Motor neuron (in vitro differentiated cells): ENCODE data around the gene PLEKHG2. TPM values are rescaled to one million over a fixed set of nuclear protein-coding genes. Genes with fewer than 3 reads are reported as not detected.
A peak's percentile ranks its signal among the peaks of the same experiment; 100 is the strongest.

Experiments
- ATAC-seq, 8 experiments: fragments of 200-7000 bp; cut with Tn5 transposase; replicated peaks in 6 of 8; 2 replicates each; pipeline ENCODE4 v1.8.0; 2021; ENCODE audit warnings: mild to moderate bottlenecking in 8 of 8, moderate library complexity in 8 of 8
- H3K27ac ChIP-seq, 2 donors: fragments of 250-450 bp; sonication (Bioruptor Pico); 2 replicates each; pipeline ENCODE4 v1.9.0; 2021; ENCODE audit warnings: antibody characterized with exemption in 2 of 2, mild to moderate bottlenecking in 2 of 2, moderate library complexity in 1 of 2
- H3K4me1 ChIP-seq, 2 donors: fragments of 250-450 bp; sonication (Bioruptor Pico); replicated peaks in 1 of 2; 2 replicates each; pipeline ENCODE4 v1.6.1; 2021; ENCODE audit warnings: antibody characterized with exemption in 2 of 2, mild to moderate bottlenecking in 2 of 2, moderate library complexity in 1 of 2
- H3K4me3 ChIP-seq, 5 donors: fragments of 250-450 bp; sonication (Bioruptor Pico); 2 replicates each; pipeline ENCODE4 v1.9.0; 2021; ENCODE audit warnings: antibody characterized with exemption in 5 of 5, mild to moderate bottlenecking in 5 of 5, moderate library complexity in 4 of 5
- WGBS, 10 experiments: fragments of 450-650 bp; shearing (Covaris generic); methylation state at CpG; one replicate each; pipeline ENCODE4 v1.0.0; 2022; 5-methylcytosine and 5-hydroxymethylcytosine counted together
- in situ Hi-C, 9 experiments: fragments of 400-800 bp; cut with MboI; loops; one replicate each; pipeline ENCODE4 v1.15.0; 2021; ENCODE audit warnings: low sequenced_read_pairs in 9 of 9, low pct_unique_long_range_greater_than_20kb in 2 of 9; ENCODE audit not compliant: unreplicated experiment in 9 of 9
- total RNA-seq, 8 experiments: library from RNA; unstranded; fragments of 300-600 nt; gene quantifications; 2 replicates each; pipeline versions ENCODE4 v1.2.3 to v1.2.4, GENCODE V29; 2022

Gene PLEKHG2
- total RNA-seq, 8 experiments from 2014 or later: 1.1 to 50.6 (median 13.2) TPM

GRCh38 chr19:39470724-39471339 lies 58.4 kb downstream of the PLEKHG2 start:
- in situ Hi-C loops: no loop called here
- 20 to 89% (median 84%) methylated on average over 1 to 5 of the region's 7 CpGs; no CpG with 5 or more reads in 6 of the 10 experiments for WGBS, 10 experiments
- ATAC-seq: no peak

GRCh38 chr19:39471756-39472536 lies 59.5 kb downstream of the PLEKHG2 start:
- in situ Hi-C loops: no loop called here
- H3K4me1 ChIP-seq: no peaks in the 10 kb centered on the region
- ATAC-seq: no peak
- no peak overlapping the region for H3K4me3 ChIP-seq
- H3K27ac ChIP-seq: no peak overlapping the region
- 30 to 100% (median 93%) methylated on average over 1 to 4 of the region's 8 CpGs; no CpG with 5 or more reads in 4 of the 10 experiments for WGBS, 10 experiments

More at GRCh38 chr19:39470724-39471339, 58.4 kb downstream of the PLEKHG2 start:
- H3K27ac ChIP-seq: no peak overlapping the region
- no peaks in the 10 kb centered on the region for H3K4me1 ChIP-seq
- H3K4me3 ChIP-seq: no peak overlapping the region

GRCh38 chr19:39472746-39473442 lies 60.4 kb downstream of the PLEKHG2 start:
- Histone ChIP-seq H3K27ac (no peak overlapping the region), H3K4me3 (no peak overlapping the region), H3K4me1 (no peaks in the 10 kb centered on the region)
- in situ Hi-C loops: no loop called here
- WGBS, 10 experiments: 95 to 100% methylated on average over 1 to 4 of the region's 32 CpGs; no CpG with 5 or more reads in 8 of the 10 experiments
- ATAC-seq: peak in 4 of 8 experiments; percentile 6 to 12 (median 8)

GRCh38 chr19:39473443-39473960 lies 61.0 kb downstream of the PLEKHG2 start:
- 100% methylated on average over 1 of the region's 11 CpGs; no CpG with 5 or more reads in 8 of the 10 experiments for WGBS, 10 experiments
- H3K27ac ChIP-seq: no peak overlapping the region
- peak in 6 of 8 experiments; percentile 5 to 11 (median 6) for ATAC-seq
- H3K4me1 ChIP-seq: no peaks in the 10 kb centered on the region
- in situ Hi-C loops: no loop called here
- H3K4me3 ChIP-seq: no peak overlapping the region

- WGBS, 10 experiments: 80% methylated on average over 2 of the region's 9 CpGs; no CpG with 5 or more reads in 9 of the 10 experiments
- no peak overlapping the region for H3K27ac ChIP-seq
- in situ Hi-C loops: no loop called here
These were observed 61.7 kb downstream of the PLEKHG2 start for GRCh38 chr19:39474139-39474620.

GRCh38 chr19:39475748-39476147 lies 63.3 kb downstream of the PLEKHG2 start:
- Histone ChIP-seq H3K27ac (no peak overlapping the region), H3K4me1 (peaks cover 4 to 8% of the 10 kb centered on the region in 2 donors), H3K4me3 (no peak overlapping the region)
- in situ Hi-C loops: no loop called here
- 60 to 100% (median 80%) methylated on average over 1 of the region's 2 CpGs; no CpG with 5 or more reads in 7 of the 10 experiments for WGBS, 10 experiments
- ATAC-seq: no peak

More at GRCh38 chr19:39474139-39474620, 61.7 kb downstream of the PLEKHG2 start:
- ATAC-seq: peak; percentile 57 to 89 (median 72)
- H3K4me1 ChIP-seq: no peaks in the 10 kb centered on the region
- H3K4me3 ChIP-seq: no peak overlapping the region

Other genes starting within 250 kb of the PLEKHG2 start
- under 1 TPM in 6 of 8 experiments, not detected in 2; 0.13 to 0.94 (median 0.24) TPM for gene NCCRP1, start 215.7 kb upstream of the PLEKHG2 start, total RNA-seq
- gene SYCN, start 208.4 kb upstream of the PLEKHG2 start, total RNA-seq: not detected
- gene IFNL3, start 167.7 kb upstream of the PLEKHG2 start, total RNA-seq: not detected
- under 1 TPM in 3 of 8 experiments, not detected in 5; 0.14 to 0.19 (median 0.17) TPM for gene IFNL4, start 163.8 kb upstream of the PLEKHG2 start, total RNA-seq
- not detected for gene IFNL2, start 144.3 kb upstream of the PLEKHG2 start, total RNA-seq
- not detected for gene IFNL1, start 116.3 kb upstream of the PLEKHG2 start, total RNA-seq
- gene LRFN1, start 91.8 kb upstream of the PLEKHG2 start, total RNA-seq: 1 to 10 TPM in 7 of 8 experiments, under 1 TPM in 1; 0.41 to 6.6 (median 2.9) TPM
- gene GMFG, start 76.6 kb upstream of the PLEKHG2 start, total RNA-seq: 1 to 10 TPM in 3 of 8 experiments, under 1 TPM in 3, not detected in 2; 0.55 to 1.5 (median 1.1) TPM
- 100 to 1,000 TPM in 2 of 8 experiments, 10 to 100 TPM in 6; 24.1 to 124 (median 64.9) TPM for gene SAMD4B, start 70.2 kb upstream of the PLEKHG2 start, total RNA-seq
- gene PAF1, start 21.6 kb upstream of the PLEKHG2 start, total RNA-seq: 10 to 100 TPM; 23.7 to 59.7 (median 37.0) TPM
- gene MED29, start 21.3 kb upstream of the PLEKHG2 start, total RNA-seq: 10 to 100 TPM; 19.9 to 45.6 (median 26.2) TPM
- gene ZFP36, start 5.8 kb upstream of the PLEKHG2 start, total RNA-seq: 10 to 100 TPM in 3 of 8 experiments, 1 to 10 TPM in 4, under 1 TPM in 1; 0.96 to 30.4 (median 6.6) TPM
- 1,000 to 10,000 TPM in 7 of 8 experiments, 100 to 1,000 TPM in 1; 781 to 3,131 (median 1,617) TPM for gene RPS16, start 23.3 kb downstream of the PLEKHG2 start, total RNA-seq
- gene SUPT5H, start 32.9 kb downstream of the PLEKHG2 start, total RNA-seq: 100 to 1,000 TPM in 1 of 8 experiments, 10 to 100 TPM in 7; 52.4 to 129 (median 76.3) TPM
- 100 to 1,000 TPM in 1 of 8 experiments, 10 to 100 TPM in 7; 46.0 to 104 (median 65.6) TPM for gene TIMM50, start 68.2 kb downstream of the PLEKHG2 start, total RNA-seq
- gene DLL3, start 86.3 kb downstream of the PLEKHG2 start, total RNA-seq: 10 to 100 TPM in 4 of 8 experiments, 1 to 10 TPM in 1, under 1 TPM in 3; 0.25 to 84.3 (median 8.1) TPM
- gene SELENOV, start 102.5 kb downstream of the PLEKHG2 start, total RNA-seq: 1 to 10 TPM in 2 of 8 experiments, under 1 TPM in 4, not detected in 2; 0.27 to 1.9 (median 0.58) TPM
- 10 to 100 TPM in 4 of 8 experiments, 1 to 10 TPM in 4; 6.2 to 14.2 (median 10.4) TPM for gene EID2B, start 120.2 kb downstream of the PLEKHG2 start, total RNA-seq
- 10 to 100 TPM; 15.3 to 27.0 (median 18.6) TPM for gene EID2, start 127.5 kb downstream of the PLEKHG2 start, total RNA-seq
- not detected for gene LGALS13, start 189.9 kb downstream of the PLEKHG2 start, total RNA-seq
- not detected for gene LGALS16, start 243.2 kb downstream of the PLEKHG2 start, total RNA-seq